ENCODE data around the gene E4F1.
"Not testable (repeated sequence)": the region's sequence is repeated elsewhere in the genome, so short reads cannot be mapped to it uniquely, and the experiment has no call there.

Gene E4F1

GRCh38 chr16:2263026-2263425, 39.6 kb downstream of the E4F1 start:
- WGBS (ENCODE audit: insufficient coverage, insufficient read length) = no CpG with 5 or more reads among the region's 14 CpGs
- H3K36me3 ChIP-seq (ENCODE audit: control insufficient read depth, insufficient read depth, low read length) = peaks cover 26% of the 10 kb centered on the region

GRCh38 chr16:2266887-2267286, 43.5 kb downstream of the E4F1 start:
- H3K4me1 ChIP-seq (ENCODE audit: control insufficient read depth, insufficient read depth, low read length); H3K9me3 ChIP-seq (ENCODE audit: control insufficient read depth, insufficient read depth, low read length); H3K27ac ChIP-seq (ENCODE audit: low read length); DNase-seq (ENCODE audit: low read depth, low spot score); H3K27me3 ChIP-seq (ENCODE audit: control insufficient read depth, insufficient read depth, low read length): not testable (repeated sequence)
- no CpG with 5 or more reads among the region's 12 CpGs for WGBS (ENCODE audit: insufficient coverage, insufficient read length)
- Histone ChIP-seq H3K4me3 (ENCODE audit: low read length) (peak overlapping the region; percentile 53; the same call in 1 of the 2 replicates), H3K36me3 (ENCODE audit: control insufficient read depth, insufficient read depth, low read length) (peaks cover 21% of the 10 kb centered on the region)

More at GRCh38 chr16:2263026-2263425, 39.6 kb downstream of the E4F1 start:
- not testable (repeated sequence) for H3K4me3 ChIP-seq (ENCODE audit: low read length); H3K27me3 ChIP-seq (ENCODE audit: control insufficient read depth, insufficient read depth, low read length); H3K9me3 ChIP-seq (ENCODE audit: control insufficient read depth, insufficient read depth, low read length); DNase-seq (ENCODE audit: low read depth, low spot score); H3K4me1 ChIP-seq (ENCODE audit: control insufficient read depth, insufficient read depth, low read length); H3K27ac ChIP-seq (ENCODE audit: low read length)

- H3K4me3 ChIP-seq (ENCODE audit: low read length) = peak overlapping the region; percentile 53
- no CpG with 5 or more reads among the region's 54 CpGs for WGBS (ENCODE audit: insufficient coverage, insufficient read length)
- not testable (repeated sequence) for H3K27ac ChIP-seq (ENCODE audit: low read length); H3K9me3 ChIP-seq (ENCODE audit: control insufficient read depth, insufficient read depth, low read length); H3K27me3 ChIP-seq (ENCODE audit: control insufficient read depth, insufficient read depth, low read length); DNase-seq (ENCODE audit: low read depth, low spot score); H3K4me1 ChIP-seq (ENCODE audit: control insufficient read depth, insufficient read depth, low read length)
- H3K36me3 ChIP-seq (ENCODE audit: control insufficient read depth, insufficient read depth, low read length) = peaks cover 15% of the 10 kb centered on the region
These were observed 44.1 kb downstream of the E4F1 start for GRCh38 chr16:2267505-2267912.

- no CpG with 5 or more reads among the region's 88 CpGs for WGBS (ENCODE audit: insufficient coverage, insufficient read length)
- Histone ChIP-seq H3K27ac (ENCODE audit: low read length) (no peak within 1 kb of the TSS), H3K27me3 (ENCODE audit: control insufficient read depth, insufficient read depth, low read length) (no peaks in the 10 kb centered on the region), H3K4me3 (ENCODE audit: low read length) (peak within 1 kb of the TSS; percentile 53), H3K36me3 (ENCODE audit: control insufficient read depth, insufficient read depth, low read length) (peaks cover 9% of the 10 kb centered on the region), H3K9me3 (ENCODE audit: control insufficient read depth, insufficient read depth, low read length) (no peaks in the 10 kb centered on the region), H3K4me1 (ENCODE audit: control insufficient read depth, insufficient read depth, low read length) (no peaks in the 10 kb centered on the region)
- peak; percentile 85 for DNase-seq (ENCODE audit: low read depth, low spot score)
These were observed 44.7 kb downstream of the E4F1 start, which contains the start of gene RNPS1 for GRCh38 chr16:2267913-2268666. TSS of gene RNPS1 (minus strand) at chr16:2268126. CDS start at chr16:2264643, 3,483 bp downstream.

- Histone ChIP-seq H3K27ac (ENCODE audit: low read length) (no peak overlapping the region), H3K4me3 (ENCODE audit: low read length) (no peak overlapping the region), H3K36me3 (ENCODE audit: control insufficient read depth, insufficient read depth, low read length) (no peaks in the 10 kb centered on the region; the same call in 1 of the 2 replicates), H3K9me3 (ENCODE audit: control insufficient read depth, insufficient read depth, low read length) (no peaks in the 10 kb centered on the region), H3K27me3 (ENCODE audit: control insufficient read depth, insufficient read depth, low read length) (no peaks in the 10 kb centered on the region), H3K4me1 (ENCODE audit: control insufficient read depth, insufficient read depth, low read length) (no peaks in the 10 kb centered on the region)
- no peak for DNase-seq (ENCODE audit: low read depth, low spot score)
- no CpG with 5 or more reads among the region's 9 CpGs for WGBS (ENCODE audit: insufficient coverage, insufficient read length)
These were observed 46.7 kb downstream of the E4F1 start for GRCh38 chr16:2270070-2270462.

- Histone ChIP-seq H3K36me3 (ENCODE audit: control insufficient read depth, insufficient read depth, low read length) (no peaks in the 10 kb centered on the region; the same call in 1 of the 2 replicates), H3K27me3 (ENCODE audit: control insufficient read depth, insufficient read depth, low read length) (no peaks in the 10 kb centered on the region), H3K9me3 (ENCODE audit: control insufficient read depth, insufficient read depth, low read length) (no peaks in the 10 kb centered on the region), H3K4me3 (ENCODE audit: low read length) (no peak overlapping the region), H3K27ac (ENCODE audit: low read length) (no peak overlapping the region), H3K4me1 (ENCODE audit: control insufficient read depth, insufficient read depth, low read length) (no peaks in the 10 kb centered on the region)
- no peak for DNase-seq (ENCODE audit: low read depth, low spot score)
- WGBS (ENCODE audit: insufficient coverage, insufficient read length) = no CpG with 5 or more reads among the region's 15 CpGs
These were observed 47.4 kb downstream of the E4F1 start for GRCh38 chr16:2270588-2271470.

- DNase-seq (ENCODE audit: low read depth, low spot score) = no peak
- no peak overlapping the region for H3K27ac ChIP-seq (ENCODE audit: low read length)
- no CpG with 5 or more reads among the region's 14 CpGs for WGBS (ENCODE audit: insufficient coverage, insufficient read length)
These were observed 48.6 kb downstream of the E4F1 start for GRCh38 chr16:2271848-2272461.

GRCh38 chr16:2273484-2273883, 50.1 kb downstream of the E4F1 start:
- DNase-seq (ENCODE audit: low read depth, low spot score) = no peak
- no peak overlapping the region for H3K27ac ChIP-seq (ENCODE audit: low read length)
- no peaks in the 10 kb centered on the region for H3K27me3 ChIP-seq (ENCODE audit: control insufficient read depth, insufficient read depth, low read length)
- H3K4me1 ChIP-seq (ENCODE audit: control insufficient read depth, insufficient read depth, low read length) = peaks cover 1% of the 10 kb centered on the region; the same call in 1 of the 2 replicates
- no peaks in the 10 kb centered on the region for H3K9me3 ChIP-seq (ENCODE audit: control insufficient read depth, insufficient read depth, low read length)
- H3K4me3 ChIP-seq (ENCODE audit: low read length) = no peak overlapping the region
- no CpG with 5 or more reads among the region's 16 CpGs for WGBS (ENCODE audit: insufficient coverage, insufficient read length)
- no peaks in the 10 kb centered on the region; the same call in 1 of the 2 replicates for H3K36me3 ChIP-seq (ENCODE audit: control insufficient read depth, insufficient read depth, low read length)

More at GRCh38 chr16:2271848-2272461, 48.6 kb downstream of the E4F1 start:
- no peaks in the 10 kb centered on the region; the same call in 1 of the 2 replicates for H3K36me3 ChIP-seq (ENCODE audit: control insufficient read depth, insufficient read depth, low read length)
- H3K4me1 ChIP-seq (ENCODE audit: control insufficient read depth, insufficient read depth, low read length) = no peaks in the 10 kb centered on the region
- H3K27me3 ChIP-seq (ENCODE audit: control insufficient read depth, insufficient read depth, low read length) = no peaks in the 10 kb centered on the region
- H3K9me3 ChIP-seq (ENCODE audit: control insufficient read depth, insufficient read depth, low read length) = no peaks in the 10 kb centered on the region
- H3K4me3 ChIP-seq (ENCODE audit: low read length) = no peak overlapping the region

GRCh38 chr16:2273931-2274330, 50.5 kb downstream of the E4F1 start:
- no peak for DNase-seq (ENCODE audit: low read depth, low spot score)
- Histone ChIP-seq H3K9me3 (ENCODE audit: control insufficient read depth, insufficient read depth, low read length) (no peaks in the 10 kb centered on the region), H3K27me3 (ENCODE audit: control insufficient read depth, insufficient read depth, low read length) (no peaks in the 10 kb centered on the region), H3K4me1 (ENCODE audit: control insufficient read depth, insufficient read depth, low read length) (peaks cover 1% of the 10 kb centered on the region; the same call in 1 of the 2 replicates), H3K36me3 (ENCODE audit: control insufficient read depth, insufficient read depth, low read length) (no peaks in the 10 kb centered on the region; the same call in 1 of the 2 replicates), H3K4me3 (ENCODE audit: low read length) (no peak overlapping the region), H3K27ac (ENCODE audit: low read length) (no peak overlapping the region)
- WGBS (ENCODE audit: insufficient coverage, insufficient read length) = no CpG with 5 or more reads among the region's 10 CpGs
